NCI-H1436 treated with DMSO at 0.1 percent for 48 hours (cell line): Measurements from ENCODE around the gene KCNK17.

Experiments
- DNase-seq: peaks from one replicate; lab custom pipeline; 2025; lab: John Stamatoyannopoulos, UW

Gene KCNK17

GRCh38 chr6:39266782-39267355, 47.4 kb downstream of the KCNK17 start:
- DNase-seq = no peak

- DNase-seq = no peak
These were observed 47.8 kb downstream of the KCNK17 start for GRCh38 chr6:39266375-39266774.

GRCh38 chr6:39263303-39264037, 50.7 kb downstream of the KCNK17 start:
- no peak for DNase-seq

GRCh38 chr6:39261751-39262150, 52.5 kb downstream of the KCNK17 start:
- no peak for DNase-seq

- no peak for DNase-seq
These were observed 53.3 kb downstream of the KCNK17 start for GRCh38 chr6:39260953-39261352.

- DNase-seq = no peak
These were observed 53.8 kb downstream of the KCNK17 start for GRCh38 chr6:39260456-39260855.

GRCh38 chr6:39256294-39256940, 57.8 kb downstream of the KCNK17 start:
- no peak for DNase-seq

GRCh38 chr6:39254999-39255535, 59.2 kb downstream of the KCNK17 start:
- no peak for DNase-seq

- no peak for DNase-seq
These were observed 62.8 kb downstream of the KCNK17 start for GRCh38 chr6:39251406-39251805.

GRCh38 chr6:39250507-39250906, 63.7 kb downstream of the KCNK17 start:
- no peak for DNase-seq

GRCh38 chr6:39249278-39249677, 64.9 kb downstream of the KCNK17 start:
- no peak for DNase-seq
